Measurements from ENCODE around the gene POU2F3. TPM values are rescaled to one million over a fixed set of nuclear protein-coding genes. Genes with fewer than 3 reads are reported as not detected.

Gene POU2F3
- total RNA-seq, 3 donors from 2014 or later (not counting 1 experiment from before 2014, with no cell fraction given), result not detected

DNA sequence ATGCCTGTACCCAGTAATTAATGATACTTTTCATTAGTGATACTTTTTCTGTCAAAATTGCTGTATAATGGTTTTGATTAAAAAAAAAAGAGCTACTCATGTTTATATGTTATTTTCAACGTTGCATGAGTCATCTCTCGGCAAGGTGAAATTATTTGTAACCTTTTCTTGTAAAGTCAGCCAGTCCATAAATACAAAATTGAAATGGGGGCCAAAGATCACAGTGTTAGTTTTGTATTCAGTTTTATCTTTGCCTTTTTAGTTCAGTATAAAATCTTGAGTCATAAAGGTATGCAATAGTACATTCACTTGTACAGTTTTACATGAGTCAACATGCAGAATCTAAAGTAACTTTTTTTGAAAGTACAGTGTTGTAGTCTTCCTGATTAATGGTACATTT, 100.6 kb downstream of the POU2F3 start:
- Mint-ChIP-seq H3K36me3 (peaks cover 9% of the 10 kb centered on the region), H3K27me3 (ENCODE audit: low read depth in 2 of 2) (peaks cover 33 to 59% of the 10 kb centered on the region in 2 donors), H3K9me3 (no peaks in the 10 kb centered on the region), H3K4me1 (peaks cover 53 to 59% of the 10 kb centered on the region in 2 donors), H3K27ac (no peak overlapping the region), H3K4me3 (no peak overlapping the region)
- ATAC-seq (no peak), DNase-seq (no peak)
- H3K4me1 ChIP-seq (ENCODE audit: control insufficient read depth, insufficient read depth, low read length), result peaks cover 36% of the 10 kb centered on the region
- no peak overlapping the region for H3K27ac ChIP-seq (ENCODE audit: low read length)
- H3K27me3 ChIP-seq (ENCODE audit: control insufficient read depth, insufficient read depth, low read length), result peaks cover 48% of the 10 kb centered on the region
- no peaks in the 10 kb centered on the region for H3K9me3 ChIP-seq (ENCODE audit: control insufficient read depth, insufficient read depth, low read length)
- H3K4me3 ChIP-seq (ENCODE audit: low read length), result no peak overlapping the region
- TF ChIP-seq, protein P1, sequence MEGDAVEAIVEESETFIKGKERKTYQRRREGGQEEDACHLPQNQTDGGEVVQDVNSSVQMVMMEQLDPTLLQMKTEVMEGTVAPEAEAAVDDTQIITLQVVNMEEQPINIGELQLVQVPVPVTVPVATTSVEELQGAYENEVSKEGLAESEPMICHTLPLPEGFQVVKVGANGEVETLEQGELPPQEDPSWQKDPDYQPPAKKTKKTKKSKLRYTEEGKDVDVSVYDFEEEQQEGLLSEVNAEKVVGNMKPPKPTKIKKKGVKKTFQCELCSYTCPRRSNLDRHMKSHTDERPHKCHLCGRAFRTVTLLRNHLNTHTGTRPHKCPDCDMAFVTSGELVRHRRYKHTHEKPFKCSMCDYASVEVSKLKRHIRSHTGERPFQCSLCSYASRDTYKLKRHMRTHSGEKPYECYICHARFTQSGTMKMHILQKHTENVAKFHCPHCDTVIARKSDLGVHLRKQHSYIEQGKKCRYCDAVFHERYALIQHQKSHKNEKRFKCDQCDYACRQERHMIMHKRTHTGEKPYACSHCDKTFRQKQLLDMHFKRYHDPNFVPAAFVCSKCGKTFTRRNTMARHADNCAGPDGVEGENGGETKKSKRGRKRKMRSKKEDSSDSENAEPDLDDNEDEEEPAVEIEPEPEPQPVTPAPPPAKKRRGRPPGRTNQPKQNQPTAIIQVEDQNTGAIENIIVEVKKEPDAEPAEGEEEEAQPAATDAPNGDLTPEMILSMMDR (IDR thresholded peaks at IDR 0.05), result no peak
- H3K36me3 ChIP-seq (ENCODE audit: control insufficient read depth, insufficient read depth, low read length), result no peaks in the 10 kb centered on the region
- WGBS (ENCODE audit: insufficient coverage), result 77% methylated on average over 2 of the region's 2 CpGs
- intact Hi-C loops (cut with micrococcal nuclease), result no loop called here

DNA sequence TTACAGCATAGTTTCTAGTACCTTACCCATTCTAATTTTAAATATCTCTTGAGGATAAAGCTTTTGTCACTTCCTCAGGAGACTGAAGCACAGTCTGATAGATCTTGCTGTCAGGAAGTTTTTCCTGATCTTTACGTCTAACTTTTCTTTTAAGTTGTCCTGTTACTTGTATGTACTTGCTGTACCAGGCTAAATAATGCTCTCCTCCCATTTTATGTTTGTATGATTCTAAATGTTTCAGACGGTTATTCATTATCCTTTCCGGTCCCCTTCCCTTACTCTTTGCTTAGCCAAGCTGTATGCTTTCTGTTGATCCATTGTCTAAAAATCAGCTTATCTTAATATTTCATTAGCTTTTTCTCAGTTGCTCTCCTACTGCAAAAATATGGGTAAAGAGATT, 102.3 kb downstream of the POU2F3 start:
- Mint-ChIP-seq H3K4me3 (no peak overlapping the region), H3K4me1 (peaks cover 58 to 64% of the 10 kb centered on the region in 2 donors), H3K36me3 (peaks cover 9% of the 10 kb centered on the region), H3K27ac (no peak overlapping the region), H3K9me3 (no peaks in the 10 kb centered on the region), H3K27me3 (ENCODE audit: low read depth in 2 of 2) (peaks cover 35 to 67% of the 10 kb centered on the region in 2 donors)
- intact Hi-C loops (cut with micrococcal nuclease), result no loop called here
- ATAC-seq, result no peak
- WGBS (ENCODE audit: insufficient coverage), result 93% methylated on average over 3 of the region's 3 CpGs
- no peak for DNase-seq
- no peak overlapping the region for H3K27ac ChIP-seq (ENCODE audit: low read length)
- H3K4me3 ChIP-seq (ENCODE audit: low read length), result no peak overlapping the region
- peaks cover 55% of the 10 kb centered on the region for H3K27me3 ChIP-seq (ENCODE audit: control insufficient read depth, insufficient read depth, low read length)
- TF ChIP-seq, protein P1 (IDR thresholded peaks at IDR 0.05), result no peak
- H3K9me3 ChIP-seq (ENCODE audit: control insufficient read depth, insufficient read depth, low read length), result no peaks in the 10 kb centered on the region
- no peaks in the 10 kb centered on the region for H3K36me3 ChIP-seq (ENCODE audit: control insufficient read depth, insufficient read depth, low read length)
- H3K4me1 ChIP-seq (ENCODE audit: control insufficient read depth, insufficient read depth, low read length), result peaks cover 29% of the 10 kb centered on the region

DNA sequence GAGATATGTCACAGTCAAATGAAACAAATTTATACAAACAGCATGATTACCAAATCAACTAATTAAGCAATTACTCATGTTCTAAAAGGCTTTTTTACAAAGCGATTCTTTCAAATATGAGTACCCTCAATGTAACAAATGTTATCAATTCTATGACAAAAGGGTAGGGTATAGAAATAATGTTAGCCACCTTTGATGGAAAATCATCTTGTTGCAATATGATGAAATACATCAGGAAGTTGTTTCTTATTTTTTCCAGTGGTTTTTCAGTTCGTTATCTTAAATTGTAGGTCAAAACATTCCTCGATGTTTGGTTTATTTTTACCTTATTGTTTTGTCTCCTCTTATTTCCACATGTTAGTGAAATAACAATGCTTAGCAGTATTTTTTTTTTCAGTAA, 102.7 kb downstream of the POU2F3 start:
- no peak overlapping the region for H3K4me3 Mint-ChIP-seq
- H3K36me3 Mint-ChIP-seq, result peaks cover 9% of the 10 kb centered on the region
- H3K27ac Mint-ChIP-seq, result no peak overlapping the region
- peaks cover 57 to 60% of the 10 kb centered on the region in 2 donors for H3K4me1 Mint-ChIP-seq
- peaks cover 25% of the 10 kb centered on the region for H3K4me1 ChIP-seq (ENCODE audit: control insufficient read depth, insufficient read depth, low read length)
- intact Hi-C loops (cut with micrococcal nuclease), result no loop called here
- ATAC-seq, result no peak
- H3K27ac ChIP-seq (ENCODE audit: low read length), result no peak overlapping the region
- H3K4me3 ChIP-seq (ENCODE audit: low read length), result no peak overlapping the region
- H3K9me3 Mint-ChIP-seq, result no peaks in the 10 kb centered on the region
- TF ChIP-seq, protein P1 (IDR thresholded peaks at IDR 0.05), result no peak
- peaks cover 33 to 67% of the 10 kb centered on the region in 2 donors for H3K27me3 Mint-ChIP-seq (ENCODE audit: low read depth in 2 of 2)
- no peak for DNase-seq
- no peaks in the 10 kb centered on the region for H3K36me3 ChIP-seq (ENCODE audit: control insufficient read depth, insufficient read depth, low read length)
- no CpG with 5 or more reads among the region's 3 CpGs for WGBS (ENCODE audit: insufficient coverage)
- peaks cover 59% of the 10 kb centered on the region for H3K27me3 ChIP-seq (ENCODE audit: control insufficient read depth, insufficient read depth, low read length)
- H3K9me3 ChIP-seq (ENCODE audit: control insufficient read depth, insufficient read depth, low read length), result no peaks in the 10 kb centered on the region

DNA sequence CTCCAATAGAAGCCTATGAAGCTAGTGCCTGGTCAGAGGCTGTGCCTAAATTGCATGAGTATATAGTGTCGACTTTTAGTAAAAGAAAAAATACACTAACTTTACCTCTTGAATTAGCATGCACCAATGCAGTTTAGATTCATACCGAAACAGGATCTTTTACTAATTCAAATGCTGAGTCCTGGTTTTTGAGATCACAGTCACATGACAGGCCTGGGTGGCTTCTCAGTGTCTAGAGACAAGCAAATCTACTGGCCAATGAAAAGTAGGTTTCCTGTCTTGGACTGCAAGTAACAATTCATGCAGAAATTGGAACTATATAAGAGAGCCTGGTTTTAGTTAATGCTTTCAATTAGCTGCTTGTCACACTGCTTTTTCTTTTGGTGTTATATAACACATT, 103.5 kb downstream of the POU2F3 start:
- Mint-ChIP-seq H3K27me3 (ENCODE audit: low read depth in 2 of 2) (peaks cover 32 to 62% of the 10 kb centered on the region in 2 donors), H3K36me3 (peaks cover 9% of the 10 kb centered on the region), H3K4me3 (peak overlapping the region; percentile 13), H3K27ac (no peak overlapping the region), H3K9me3 (no peaks in the 10 kb centered on the region), H3K4me1 (peaks cover 52 to 55% of the 10 kb centered on the region in 2 donors)
- H3K4me1 ChIP-seq (ENCODE audit: control insufficient read depth, insufficient read depth, low read length), result peaks cover 23% of the 10 kb centered on the region
- TF ChIP-seq, protein P1 (IDR thresholded peaks at IDR 0.05), result no peak
- DNase-seq (no peak), ATAC-seq (no peak)
- H3K36me3 ChIP-seq (ENCODE audit: control insufficient read depth, insufficient read depth, low read length), result no peaks in the 10 kb centered on the region
- intact Hi-C loops (cut with micrococcal nuclease), result no loop called here
- H3K27ac ChIP-seq (ENCODE audit: low read length), result no peak overlapping the region
- 82% methylated on average over 2 of the region's 2 CpGs for WGBS (ENCODE audit: insufficient coverage)
- H3K27me3 ChIP-seq (ENCODE audit: control insufficient read depth, insufficient read depth, low read length), result peaks cover 55% of the 10 kb centered on the region
- H3K4me3 ChIP-seq (ENCODE audit: low read length), result no peak overlapping the region
- H3K9me3 ChIP-seq (ENCODE audit: control insufficient read depth, insufficient read depth, low read length), result no peaks in the 10 kb centered on the region

All from natural killer cell (primary cell).